GM12878 (cell line): ENCODE results near the gene GPR108. TPM values are rescaled to one million over a fixed set of nuclear protein-coding genes. Genes with fewer than 3 reads are reported as not detected.
A peak's percentile ranks its signal among the peaks of the same experiment; 100 is the strongest.

Source experiments
- BHLHE40 ChIP-seq, 2 experiments: fragments of 450-650 bp in 1 of 2; IDR thresholded peaks; 2 replicates each; pipeline ENCODE4 v1.6.1; 2011 to 2017; ENCODE audit warnings: low read depth in 2 of 2, borderline replicate concordance in 1 of 2, improper control_type of control experiment in 1 of 2, low read length in 1 of 2, mild to moderate bottlenecking in 1 of 2
- CHD4 ChIP-seq: fragments of 200-600 bp; sonication (generic); IDR thresholded peaks from 2 replicates; pipeline ENCODE4 v1.6.1; 2016; ENCODE audit warnings: mild to moderate bottlenecking
- EED ChIP-seq: sonication (generic); IDR thresholded peaks from 2 replicates; pipeline ENCODE4 v1.6.1; 2016; ENCODE audit warnings: antibody characterized with exemption, low read depth
- HCFC1 ChIP-seq: fragments of 150-350 bp; IDR thresholded peaks from 2 replicates; pipeline ENCODE4 v1.6.1; 2014; ENCODE audit warnings: low read length
- HDGF ChIP-seq: fragments of 450-650 bp; IDR thresholded peaks from 2 replicates; pipeline ENCODE4 v1.6.1; 2016; ENCODE audit warnings: antibody characterized with exemption
- IKZF2 ChIP-seq, 2 experiments: fragments of 450-650 bp; IDR thresholded peaks; 2 replicates each; pipeline ENCODE4 v1.6.1; 2017; ENCODE audit warnings: mild to moderate bottlenecking in 2 of 2, moderate library complexity in 2 of 2
- LARP7 ChIP-seq: fragments of 450-650 bp; IDR thresholded peaks from 2 replicates; pipeline ENCODE4 v1.6.1; 2017; ENCODE audit warnings: mild to moderate bottlenecking
- MAX ChIP-seq: IDR thresholded peaks from 2 replicates; pipeline ENCODE4 v1.6.1; 2012; ENCODE audit warnings: low read depth, low read length, improper control_type of control experiment
- MEF2B ChIP-seq: fragments of 450-650 bp; IDR thresholded peaks from 2 replicates; pipeline ENCODE4 v1.6.1; 2018; ENCODE audit warnings: mild to moderate bottlenecking, moderate library complexity; ENCODE audit not compliant: partially characterized antibody, poor library complexity, severe bottlenecking
- MYC ChIP-seq: IDR thresholded peaks from 2 replicates; pipeline ENCODE4 v1.6.1; 2011; ENCODE audit warnings: mild to moderate bottlenecking, low read length, moderate library complexity, inconsistent platforms; ENCODE audit not compliant: insufficient read depth, insufficient replicate concordance, insufficient read length, severe bottlenecking
- REST ChIP-seq: IDR thresholded peaks from 2 replicates; pipeline ENCODE4 v1.6.1; 2012; ENCODE audit warnings: mild to moderate bottlenecking, low read depth, low read length
- STAT1 ChIP-seq: fragments of 450-650 bp; conservative IDR thresholded peaks from 2 replicates; pipeline ENCODE4 v1.6.1; 2014; ENCODE audit warnings: antibody characterized with exemption, mild to moderate bottlenecking
- STAT3 ChIP-seq: IDR thresholded peaks from 2 replicates; pipeline ENCODE4 v1.6.1; 2011; ENCODE audit warnings: low read depth, low read length, improper control_type of control experiment
- ZBTB33 ChIP-seq: fragments of 450-650 bp; IDR thresholded peaks from 2 replicates; pipeline ENCODE4 v1.6.1; 2017; ENCODE audit warnings: mild to moderate bottlenecking
- ZNF207 ChIP-seq: fragments of 450-650 bp; IDR thresholded peaks from 2 replicates; pipeline ENCODE4 v1.6.1; 2014; ENCODE audit warnings: antibody characterized with exemption, mild to moderate bottlenecking, borderline replicate concordance
- polyA plus RNA-seq, 11 experiments: library from polyadenylated mRNA; depleted of rRNA in 4 of 11; unstranded in 6 of 11; stranded (reverse) in 5 of 11; fragments of >200 nt; fragmentation: Nextera tagmentation in 4 of 11; fragmentation: Illumina TruSeq in 1 of 11; extraction: Ambion mirVana in 4 of 11; extraction: Trizol in 1 of 11; gene quantifications; 1 replicate in 1 of 11; 2 replicates in 10 of 11; pipeline versions ENCODE4 v1.2.1 to v1.2.3, GENCODE V29; 2011 to 2016; ENCODE audit warnings: inconsistent platforms in 2 of 11, missing spikeins in 2 of 11, low read depth in 1 of 11
- total RNA-seq, 4 experiments: library from RNA; depleted of rRNA in 3 of 4; stranded (reverse); fragments of >200 nt in 3 of 4; fragmentation: Illumina TruSeq in 1 of 4; extraction: Trizol in 1 of 4; gene quantifications; 2 replicates each; pipeline versions ENCODE4 v1.2.1 to v1.2.3, GENCODE V29; 2013 to 2021
- TF ChIP-seq, protein P1 (sequence below): IDR thresholded peaks from 2 replicates; pipeline ENCODE4 v1.6.1; 2011; ENCODE audit warnings: mild to moderate bottlenecking, low read depth, low read length, moderate library complexity; ENCODE audit not compliant: insufficient replicate concordance
- TF ChIP-seq, protein P2 (sequence below): IDR thresholded peaks from 2 replicates; pipeline ENCODE4 v1.6.1; 2011; ENCODE audit warnings: low read depth, mild to moderate bottlenecking, low read length, moderate library complexity, borderline replicate concordance; ENCODE audit errors: extremely low read depth

Gene GPR108
- total and polyA plus RNA-seq, 10 of the 15 experiments (the other 5 are each of a cell fraction or from before 2014, with no cell fraction given): 4.4 to 87.2 (median 57.1) TPM

GRCh38 chr19:6753178-6754031 is 16.0 kb upstream of the GPR108 start (continued):
- TF ChIP-seq BHLHE40 (IDR thresholded peaks at IDR 0.05; ENCODE audit: borderline replicate concordance in 1 of 2, low read depth in 2 of 2, low read length in 1 of 2) (peak; percentile 92 to 96), STAT3 (no peak), EED (peak; percentile 49; the same call in 1 of the 2 replicates), MEF2B (peak; percentile 55), HDGF (peak; percentile 93), IKZF2 (IDR thresholded peaks at IDR 0.05) (peak in 1 of 2 experiments; percentile 46; a peak in 2 of 4 replicates), ZNF207 (peak; percentile 52; the same call in 1 of the 2 replicates), LARP7 (peak; percentile 86), ZBTB33 (no peak), HCFC1 (peak; percentile 11; the same call in 1 of the 2 replicates), STAT1 (no peak), MAX (peak; percentile 85; the same call in 1 of the 2 replicates), CHD4 (no peak), REST (no peak), MYC (peak; percentile 63)
- TF ChIP-seq, protein P1, sequence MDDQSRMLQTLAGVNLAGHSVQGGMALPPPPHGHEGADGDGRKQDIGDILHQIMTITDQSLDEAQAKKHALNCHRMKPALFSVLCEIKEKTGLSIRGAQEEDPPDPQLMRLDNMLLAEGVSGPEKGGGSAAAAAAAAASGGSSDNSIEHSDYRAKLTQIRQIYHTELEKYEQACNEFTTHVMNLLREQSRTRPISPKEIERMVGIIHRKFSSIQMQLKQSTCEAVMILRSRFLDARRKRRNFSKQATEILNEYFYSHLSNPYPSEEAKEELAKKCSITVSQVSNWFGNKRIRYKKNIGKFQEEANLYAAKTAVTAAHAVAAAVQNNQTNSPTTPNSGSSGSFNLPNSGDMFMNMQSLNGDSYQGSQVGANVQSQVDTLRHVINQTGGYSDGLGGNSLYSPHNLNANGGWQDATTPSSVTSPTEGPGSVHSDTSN: peak; percentile 85
- TF ChIP-seq, protein P2, sequence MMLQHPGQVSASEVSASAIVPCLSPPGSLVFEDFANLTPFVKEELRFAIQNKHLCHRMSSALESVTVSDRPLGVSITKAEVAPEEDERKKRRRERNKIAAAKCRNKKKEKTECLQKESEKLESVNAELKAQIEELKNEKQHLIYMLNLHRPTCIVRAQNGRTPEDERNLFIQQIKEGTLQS: 0 out of 2 replicates have a peak, but pooled peaks have one; percentile 67
